CD4-positive, alpha-beta T cell treated with Interleukin-12 subunit alpha and Interleukin-12 subunit beta, for 1 hour (primary cell): ENCODE data around the gene LEUTX.
A peak's percentile ranks its signal among the peaks of the same experiment; 100 is the strongest.
"Not testable (repeated sequence)": the region's sequence is repeated elsewhere in the genome, so short reads cannot be mapped to it uniquely, and the experiment has no call there.

ENCODE experiments used
- DNase-seq: peaks from one replicate; pipeline ENCODE4 v3.0.0-alpha.2; 2020

The LEUTX gene

GRCh38 chr19:39788244-39788643 lies 9.6 kb downstream of the LEUTX start:
- no peak for DNase-seq

- DNase-seq: peak; percentile 73
Observed at GRCh38 chr19:39792999-39793546, 14.4 kb downstream of the LEUTX start.

- no peak for DNase-seq
Observed at GRCh38 chr19:39795001-39795400, 16.3 kb downstream of the LEUTX start.

DNA sequence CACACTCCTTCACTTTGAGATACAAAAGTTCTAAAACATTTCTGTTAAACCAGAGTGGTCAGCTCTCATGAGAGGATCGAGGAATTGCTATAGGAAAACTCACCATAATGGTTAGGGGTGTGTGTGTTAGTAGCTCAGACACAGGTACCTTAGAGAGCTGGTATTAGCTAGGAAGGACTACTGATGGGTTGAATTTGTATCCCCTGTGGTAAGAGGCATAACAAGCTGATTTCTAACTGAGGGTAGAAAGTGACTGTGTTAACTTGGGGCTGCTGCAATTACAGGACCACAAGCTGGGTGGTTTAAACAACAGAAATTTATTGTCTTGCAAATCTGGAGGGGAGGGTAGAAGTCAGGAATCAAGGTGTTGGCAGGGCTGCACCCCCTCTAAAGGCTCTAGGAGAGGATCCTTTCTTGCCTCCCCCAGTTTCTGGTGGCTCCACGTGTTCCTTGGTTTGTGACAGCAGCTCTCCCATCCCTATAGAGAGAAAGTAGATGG lies 17.4 kb downstream of the LEUTX start:
- DNase-seq: no peak

- DNase-seq: no peak
Observed at GRCh38 chr19:39797083-39797482, 18.4 kb downstream of the LEUTX start.

GRCh38 chr19:39802958-39803357 lies 24.3 kb downstream of the LEUTX start:
- no peak for DNase-seq

GRCh38 chr19:39805104-39805503 lies 26.4 kb downstream of the LEUTX start:
- no peak for DNase-seq

- no peak for DNase-seq
Observed at GRCh38 chr19:39807846-39808364, 29.3 kb downstream of the LEUTX start.

DNA sequence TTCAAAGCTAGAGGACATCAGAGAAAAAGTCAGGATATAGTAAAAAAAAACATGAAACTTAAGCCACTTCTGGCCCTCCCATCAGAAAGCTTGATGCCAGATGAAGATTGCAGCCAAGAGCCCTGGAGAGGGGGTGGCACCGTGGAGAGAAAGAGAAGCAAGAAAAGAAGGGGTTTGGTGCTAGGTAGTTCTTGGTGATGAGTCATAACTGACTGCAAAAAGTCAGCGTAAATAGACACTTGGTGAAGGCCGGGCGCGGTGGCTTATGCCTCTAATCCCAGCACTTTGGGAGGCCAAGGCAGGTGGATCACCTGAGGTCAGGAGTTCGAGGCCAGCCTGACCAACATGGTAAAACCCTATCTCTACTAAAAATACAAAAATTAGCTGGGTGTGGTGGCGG lies 30.0 kb downstream of the LEUTX start:
- DNase-seq: not testable (repeated sequence)

GRCh38 chr19:39809368-39809767 lies 30.7 kb downstream of the LEUTX start:
- no peak for DNase-seq

DNA sequence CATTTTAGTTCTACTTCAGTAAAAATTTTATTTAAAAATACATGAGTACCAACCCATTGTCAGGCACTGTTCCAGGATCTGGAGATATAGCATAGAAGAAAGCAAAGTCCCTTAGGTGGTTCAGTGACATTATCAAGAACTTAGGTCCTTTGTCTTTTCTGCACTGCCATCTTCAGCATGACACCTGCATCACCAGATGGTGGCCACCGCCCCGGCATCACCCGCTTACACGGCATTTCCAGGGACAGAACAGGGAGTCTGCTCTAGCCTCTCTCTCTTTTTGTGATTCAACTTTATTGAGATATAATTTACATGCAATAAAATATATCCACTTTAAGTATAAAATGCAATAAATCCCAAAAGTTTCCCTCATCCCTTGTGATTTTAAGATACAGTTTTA lies 31.8 kb downstream of the LEUTX start:
- no peak for DNase-seq

- DNase-seq: no peak
Observed at GRCh38 chr19:39811064-39811463, 32.4 kb downstream of the LEUTX start.

- DNase-seq: no peak
Observed at GRCh38 chr19:39813264-39813993, 34.8 kb downstream of the LEUTX start.

DNA sequence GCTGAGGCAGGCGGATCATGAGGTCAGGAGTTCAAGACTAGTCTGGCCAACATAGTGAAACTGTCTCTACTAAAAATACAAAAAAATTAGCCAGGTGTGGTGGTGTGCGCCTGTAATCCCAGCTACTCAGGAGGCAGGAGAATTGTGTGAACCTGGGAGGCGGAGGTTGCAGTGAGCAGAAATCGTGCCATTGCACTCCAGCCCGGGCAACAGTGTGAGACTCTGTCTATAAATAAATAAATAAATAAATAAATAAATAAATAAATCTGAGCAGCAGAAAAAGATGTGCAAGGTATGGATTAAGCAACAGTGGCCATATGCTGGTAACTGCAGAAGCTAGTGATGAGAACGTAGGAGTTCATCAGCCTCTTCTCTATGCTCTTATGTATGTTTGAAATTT lies 35.5 kb downstream of the LEUTX start:
- DNase-seq: not testable (repeated sequence)

DNA sequence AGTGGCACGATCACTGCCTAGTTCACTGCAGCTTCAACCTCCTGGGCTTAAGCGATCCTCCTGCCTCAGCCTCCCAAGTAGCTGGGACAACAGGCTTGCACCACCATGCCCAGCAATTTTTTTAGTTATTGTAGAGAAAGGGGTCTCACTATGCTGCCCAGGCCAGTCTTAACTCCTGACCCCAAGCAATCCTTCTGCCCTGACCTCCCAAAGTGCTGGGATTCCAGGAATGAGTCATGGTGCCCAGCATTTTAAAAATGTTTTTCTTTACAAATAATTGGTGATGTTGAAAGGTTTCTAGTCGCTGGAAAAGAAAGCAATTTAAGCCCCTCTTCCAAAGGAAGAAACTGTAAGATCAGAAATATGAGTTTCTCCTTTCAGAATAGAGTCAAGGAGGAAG lies 35.9 kb downstream of the LEUTX start:
- no peak for DNase-seq

DNA sequence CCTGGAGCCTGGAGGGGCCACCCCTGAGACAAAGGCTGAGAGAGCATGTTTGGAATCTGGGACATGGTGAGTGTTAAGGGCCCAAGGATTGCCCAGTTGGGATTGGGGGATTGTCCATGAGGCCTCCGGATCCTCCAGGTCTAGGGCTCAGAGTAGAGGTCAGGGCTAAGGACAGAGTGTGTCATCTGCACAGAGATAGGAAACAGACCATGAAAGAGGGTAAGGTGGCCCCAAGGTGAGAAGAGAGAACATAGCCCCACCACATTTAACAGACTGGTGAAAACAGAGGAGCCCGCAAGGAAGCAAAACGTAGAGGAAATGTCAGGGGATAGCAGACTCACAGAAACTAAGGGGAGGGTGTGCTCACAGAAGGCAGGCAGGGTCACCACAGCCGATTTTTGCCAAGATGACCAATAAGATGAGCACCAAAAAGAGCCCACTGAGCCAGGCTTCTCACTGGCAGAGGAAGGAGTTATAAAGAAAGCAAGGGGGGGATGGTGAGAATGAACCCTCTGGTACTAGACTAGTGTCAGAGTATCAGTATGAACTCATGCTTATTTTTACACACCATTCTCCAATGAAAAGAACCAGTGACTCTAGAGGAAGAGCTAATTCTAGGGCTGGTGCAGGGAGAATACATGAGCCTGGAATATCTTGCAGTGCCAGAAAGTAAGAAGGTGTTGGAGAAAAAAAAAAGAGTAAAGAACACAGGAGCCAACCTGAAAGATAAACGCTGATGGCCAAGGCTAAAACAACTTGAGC lies 37.8 kb downstream of the LEUTX start:
- no peak for DNase-seq

- DNase-seq: no peak
Observed at GRCh38 chr19:39817888-39818561, 39.4 kb downstream of the LEUTX start.

DNA sequence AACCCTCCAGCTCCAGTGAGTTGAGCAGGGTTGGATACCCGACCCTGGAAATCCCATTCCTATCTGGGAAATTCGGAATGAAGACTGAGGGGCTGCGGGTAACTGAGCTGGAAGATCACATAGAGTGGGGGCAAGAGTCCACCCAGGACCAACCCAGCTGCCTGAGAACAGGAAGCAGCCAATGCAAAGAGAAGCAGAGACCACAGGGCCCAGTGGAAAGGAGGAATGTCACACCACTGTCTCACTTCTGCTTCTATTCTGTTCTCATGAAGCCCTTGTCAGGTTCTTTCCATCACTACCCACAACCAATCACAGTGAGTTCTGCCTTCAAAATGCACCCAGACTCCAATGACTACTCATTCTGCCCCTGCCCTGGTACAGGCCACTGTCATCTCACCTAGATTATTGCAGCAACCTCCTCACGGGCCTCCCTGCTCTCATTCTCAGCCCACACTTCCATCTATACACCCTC lies 40.0 kb downstream of the LEUTX start:
- no peak for DNase-seq

- no peak for DNase-seq
Observed at GRCh38 chr19:39819786-39820185, 41.1 kb downstream of the LEUTX start.

- DNase-seq: no peak
Observed at GRCh38 chr19:39820696-39821095, 42.0 kb downstream of the LEUTX start.

GRCh38 chr19:39823686-39824085 lies 45.0 kb downstream of the LEUTX start:
- DNase-seq: no peak

GRCh38 chr19:39824143-39825092 lies 45.8 kb downstream of the LEUTX start:
- DNase-seq: peak; percentile 92
